GM20431 (cell line): ENCODE data around the gene NOXO1.

Experiments
- in situ Hi-C: fragments of 300-500 bp; cut with MseI, MboI; formaldehyde crosslinking; loops from one replicate; pipeline ENCODE4 v1.15.0; 2020; ENCODE audit warnings: low sequenced_read_pairs; ENCODE audit not compliant: unreplicated experiment

Gene NOXO1, protein sequence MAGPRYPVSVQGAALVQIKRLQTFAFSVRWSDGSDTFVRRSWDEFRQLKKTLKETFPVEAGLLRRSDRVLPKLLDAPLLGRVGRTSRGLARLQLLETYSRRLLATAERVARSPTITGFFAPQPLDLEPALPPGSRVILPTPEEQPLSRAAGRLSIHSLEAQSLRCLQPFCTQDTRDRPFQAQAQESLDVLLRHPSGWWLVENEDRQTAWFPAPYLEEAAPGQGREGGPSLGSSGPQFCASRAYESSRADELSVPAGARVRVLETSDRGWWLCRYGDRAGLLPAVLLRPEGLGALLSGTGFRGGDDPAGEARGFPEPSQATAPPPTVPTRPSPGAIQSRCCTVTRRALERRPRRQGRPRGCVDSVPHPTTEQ

DNA sequence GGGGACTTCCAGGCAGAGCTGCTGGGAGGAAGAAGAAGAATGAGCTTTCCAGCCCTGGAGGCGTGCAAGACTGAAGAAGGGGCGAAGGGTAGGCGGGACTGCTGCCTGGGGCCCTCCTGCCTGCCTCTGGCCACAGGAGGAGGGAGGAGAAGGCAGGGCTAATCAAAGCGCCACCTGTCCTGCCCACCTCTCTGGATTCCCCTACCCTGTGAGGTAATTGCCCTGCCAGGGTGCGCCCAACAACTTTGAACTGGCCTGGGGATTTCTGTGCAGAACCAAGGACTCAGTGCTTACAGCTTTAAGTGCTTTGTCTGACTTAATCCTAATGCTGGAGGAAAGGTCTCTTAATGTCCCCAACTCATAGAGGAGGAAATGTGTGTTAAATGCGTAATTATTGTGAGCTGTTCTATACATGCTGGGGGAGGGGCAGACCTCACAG, at the start of gene NOXO1:
TSS of gene NOXO1 (minus strand) at position 72 of the 439 bp plus-strand sequence. CDS start 290 bp downstream, outside the sequence.
- in situ Hi-C loops, result no loop called here

DNA sequence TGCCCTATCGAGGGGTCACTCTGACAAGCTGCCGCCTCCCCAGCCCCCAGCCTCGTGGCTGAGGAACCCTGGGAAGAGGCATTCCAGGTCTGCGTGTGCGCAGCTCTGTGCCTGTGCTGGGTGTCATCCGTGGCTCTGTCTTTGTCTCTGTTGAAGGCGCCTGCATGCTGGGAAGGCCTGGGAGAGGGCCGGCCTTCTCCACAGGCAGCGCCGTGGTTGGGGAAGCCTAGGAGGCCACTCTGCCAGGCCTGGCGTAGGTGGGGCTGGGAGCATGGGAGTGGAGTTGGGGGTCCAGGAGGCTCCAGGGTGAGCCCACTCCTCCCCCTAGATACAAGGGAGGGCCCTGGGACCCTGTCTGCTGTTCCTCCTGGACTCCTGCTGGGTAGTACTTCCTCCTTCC, 48.8 kb upstream of the NOXO1 start:
- in situ Hi-C loops, result no loop called here

DNA sequence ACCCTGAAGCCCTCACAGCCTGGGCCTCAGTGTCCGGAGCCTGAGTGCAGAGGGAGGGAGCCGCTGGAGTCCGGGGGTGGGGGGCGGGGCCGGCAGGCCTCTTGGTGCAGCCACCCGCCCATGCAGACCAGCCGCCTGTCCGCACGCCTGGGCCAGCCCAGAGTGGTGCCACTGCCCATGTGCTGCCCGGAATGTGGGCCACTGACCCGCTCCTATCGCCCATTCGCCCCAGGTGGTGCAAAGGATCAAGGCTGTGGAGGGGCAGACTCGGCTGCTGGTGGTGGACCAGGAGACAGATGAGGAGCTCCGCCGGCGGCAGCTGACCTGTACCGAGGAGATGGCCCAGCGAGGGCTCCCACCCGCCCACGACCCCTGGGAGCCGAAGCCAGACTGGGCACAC, 48.1 kb upstream of the NOXO1 start:
- in situ Hi-C loops, result loop anchor here (10.0 kb wide), 1 partner anchor 115 kb away; the partner anchor contains the start of gene RAB26

DNA sequence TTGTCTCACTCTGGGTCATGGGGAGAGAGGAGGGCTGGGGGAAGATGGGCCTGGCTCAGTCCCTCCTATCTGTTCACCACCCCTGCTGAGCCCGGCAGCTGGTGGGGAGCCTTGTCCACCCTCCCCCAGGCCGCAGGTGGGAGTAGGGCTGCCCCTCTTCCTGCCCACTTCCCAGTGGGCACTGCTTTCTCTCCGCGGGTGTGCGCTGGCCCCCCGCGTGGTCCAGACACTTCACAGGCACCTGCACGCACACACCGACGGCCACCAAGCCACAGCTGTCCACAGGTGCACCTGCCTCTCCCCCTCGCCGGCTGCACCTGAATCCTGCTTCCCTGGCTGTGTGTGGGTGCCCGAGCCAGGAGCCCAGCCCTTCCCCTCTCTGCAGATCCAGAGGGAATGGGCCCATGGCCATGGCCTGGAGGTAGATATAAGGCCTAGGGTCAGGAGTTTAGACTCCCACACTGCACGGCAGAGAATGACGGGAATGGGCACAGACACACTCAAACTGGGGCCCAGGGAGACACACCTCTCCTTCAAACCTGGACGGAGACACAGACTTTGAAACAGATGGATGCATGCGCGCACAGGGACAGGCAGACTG, 47.5 kb upstream of the NOXO1 start:
- in situ Hi-C loops, result loop anchor here (10.0 kb wide), 1 partner anchor 116 kb away; the partner anchor contains the start of gene RAB26

DNA sequence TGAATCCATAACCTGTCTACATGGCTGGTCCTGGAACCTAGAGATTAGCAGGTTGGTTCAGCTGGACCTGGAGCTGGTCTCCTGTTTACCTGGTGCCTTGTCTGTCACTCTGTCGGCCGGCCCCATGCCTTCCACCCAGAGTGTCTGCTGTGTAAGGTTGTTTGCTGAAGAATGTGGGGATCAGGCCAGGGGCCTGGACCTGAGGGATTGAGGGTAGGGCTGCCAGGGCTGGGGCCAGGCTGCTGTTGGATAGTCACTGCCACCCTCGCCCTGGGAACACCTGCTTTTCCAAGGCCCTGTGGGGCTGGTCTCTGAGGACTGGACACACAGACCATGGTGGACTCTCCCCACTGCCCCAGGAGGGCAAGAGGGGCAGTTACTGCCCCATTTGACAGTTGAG, 46.9 kb upstream of the NOXO1 start:
- in situ Hi-C loops, result loop anchor here (10.0 kb wide), 1 partner anchor 117 kb away; the partner anchor contains the start of gene RAB26

DNA sequence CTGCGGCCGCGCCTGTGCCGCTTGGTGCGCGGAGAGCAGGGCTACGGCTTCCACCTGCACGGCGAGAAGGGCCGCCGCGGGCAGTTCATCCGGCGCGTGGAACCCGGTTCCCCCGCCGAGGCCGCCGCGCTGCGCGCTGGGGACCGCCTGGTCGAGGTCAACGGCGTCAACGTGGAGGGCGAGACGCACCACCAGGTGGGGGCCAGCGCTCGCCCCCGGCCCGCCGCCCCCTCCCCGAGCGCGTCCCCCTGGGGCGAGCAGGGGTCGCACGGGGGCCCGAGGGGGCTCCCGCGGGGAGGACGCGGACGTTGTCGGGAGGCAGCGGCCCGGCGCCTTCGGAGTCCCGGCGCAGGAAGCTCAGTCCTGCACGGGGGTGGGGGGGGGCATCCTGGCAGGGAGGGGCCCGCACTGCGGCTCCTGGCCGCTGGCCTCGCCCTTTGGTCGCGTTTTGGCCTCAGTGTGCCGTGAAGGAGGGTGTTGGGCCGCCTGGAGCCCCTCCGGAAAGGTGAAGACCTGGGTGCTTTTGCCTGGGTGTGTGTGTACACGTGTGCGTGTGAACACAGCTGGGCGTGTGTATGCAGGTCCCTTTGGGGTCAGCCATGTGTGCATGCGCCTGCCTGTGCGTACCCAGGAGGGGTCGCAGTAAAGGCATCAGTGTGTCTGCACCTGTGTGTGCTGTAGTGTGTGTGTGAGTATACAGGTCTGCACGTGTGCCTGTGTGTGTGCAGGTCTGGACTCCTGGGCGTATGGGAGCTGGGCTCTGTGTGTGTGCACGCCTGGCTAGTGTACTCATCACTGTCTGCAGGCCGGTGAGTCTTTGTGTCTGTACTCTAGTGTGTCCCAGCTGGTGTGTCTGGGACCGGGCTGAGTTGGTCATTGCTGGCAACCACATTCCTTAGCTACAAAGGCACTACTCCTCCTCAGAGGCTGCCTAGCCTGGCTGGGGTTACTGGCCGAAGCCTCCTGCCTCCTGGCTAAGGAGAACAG, 46.0 kb upstream of the NOXO1 start:
- in situ Hi-C loops, result loop anchor here (10.0 kb wide), 1 partner anchor 117 kb away; the partner anchor contains the start of gene RAB26

DNA sequence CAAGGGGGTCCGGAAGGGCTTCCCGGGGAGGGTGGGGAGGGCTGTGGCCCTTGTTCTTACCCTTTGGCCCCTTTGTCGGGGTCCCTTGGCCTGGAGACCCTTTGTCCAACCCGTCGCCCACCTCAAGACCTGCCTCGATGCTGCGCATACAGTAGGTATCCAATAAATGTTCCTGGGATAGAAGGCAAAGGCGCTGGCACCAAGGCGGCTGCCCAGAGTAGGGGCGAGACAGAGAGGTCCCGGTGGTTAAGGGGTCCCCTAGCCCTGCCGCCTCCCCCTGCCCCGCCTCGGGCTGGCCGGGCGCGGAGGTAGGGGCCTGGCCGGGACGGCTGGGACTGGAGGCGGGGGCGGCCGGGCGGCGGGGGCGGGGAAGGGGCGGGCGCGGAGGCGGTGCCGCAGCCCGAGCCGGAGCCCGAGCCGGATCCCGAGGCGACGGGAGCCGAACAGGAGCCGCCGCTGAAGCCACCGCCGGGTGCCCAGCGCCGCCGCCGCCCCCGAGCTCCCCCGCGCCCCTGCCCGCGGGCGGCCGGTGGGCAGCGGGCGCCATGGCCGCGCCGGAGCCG, 45.3 kb upstream of the NOXO1 start, which contains the start of gene NHERF2:
TSS of gene NHERF2 (plus strand) at position 442 of the 563 bp plus-strand sequence. CDS start at position 546, 104 bp downstream.
- in situ Hi-C loops, result loop anchor here (10.0 kb wide), 1 partner anchor 118 kb away; the partner anchor contains the start of gene RAB26

DNA sequence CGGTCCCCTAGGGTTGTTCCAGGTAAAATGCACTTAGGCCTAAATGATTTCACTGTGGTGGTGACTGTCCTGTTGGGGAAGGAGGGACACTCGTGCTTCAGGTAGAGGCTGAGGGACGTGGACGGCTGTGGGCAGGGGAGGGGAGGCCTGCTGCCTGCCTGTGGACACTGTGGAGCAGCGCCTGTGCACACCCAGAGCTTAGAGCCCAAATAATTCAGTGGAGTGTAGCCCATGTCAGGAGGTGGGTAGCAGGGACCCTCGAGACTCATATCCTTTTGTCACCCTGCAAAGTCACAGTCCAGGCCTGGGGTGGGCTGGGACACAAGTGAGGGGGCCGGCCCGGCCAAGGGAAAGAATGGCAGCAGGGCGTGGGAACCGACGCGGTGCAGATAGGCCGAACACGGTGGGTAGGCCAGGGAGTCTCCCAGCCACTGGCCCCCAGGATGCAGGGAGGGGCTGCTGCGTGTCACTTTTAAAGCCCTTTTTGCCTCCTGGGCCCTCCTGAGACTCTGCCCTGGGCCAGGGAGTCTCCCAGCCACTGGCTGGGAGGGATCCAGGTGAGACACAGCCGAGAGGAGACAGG, 44.7 kb upstream of the NOXO1 start:
- in situ Hi-C loops, result loop anchor here (10.0 kb wide), 1 partner anchor 119 kb away; the partner anchor contains the start of gene RAB26

DNA sequence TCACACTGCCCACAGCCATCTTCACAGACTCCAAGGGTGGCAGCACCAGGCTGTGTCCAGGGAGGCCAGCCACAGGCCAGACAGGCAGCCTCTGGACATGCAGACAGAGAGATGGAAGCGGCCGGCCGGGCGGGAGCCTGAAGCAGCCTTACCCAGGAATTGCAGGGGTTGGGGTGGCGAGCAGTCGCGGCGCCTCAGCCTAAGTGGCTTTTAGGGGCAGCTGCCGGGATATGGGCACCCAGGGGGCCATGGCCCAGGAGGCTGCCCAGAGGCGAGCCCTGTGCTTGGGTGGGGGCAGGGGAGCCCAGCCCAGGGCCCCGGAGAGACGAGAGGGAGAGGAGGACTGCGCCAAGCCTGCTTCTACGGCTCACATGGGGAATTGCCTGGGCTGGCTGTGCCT, 44.0 kb upstream of the NOXO1 start:
- in situ Hi-C loops, result loop anchor here (10.0 kb wide), 1 partner anchor 120 kb away; the partner anchor contains the start of gene RAB26

DNA sequence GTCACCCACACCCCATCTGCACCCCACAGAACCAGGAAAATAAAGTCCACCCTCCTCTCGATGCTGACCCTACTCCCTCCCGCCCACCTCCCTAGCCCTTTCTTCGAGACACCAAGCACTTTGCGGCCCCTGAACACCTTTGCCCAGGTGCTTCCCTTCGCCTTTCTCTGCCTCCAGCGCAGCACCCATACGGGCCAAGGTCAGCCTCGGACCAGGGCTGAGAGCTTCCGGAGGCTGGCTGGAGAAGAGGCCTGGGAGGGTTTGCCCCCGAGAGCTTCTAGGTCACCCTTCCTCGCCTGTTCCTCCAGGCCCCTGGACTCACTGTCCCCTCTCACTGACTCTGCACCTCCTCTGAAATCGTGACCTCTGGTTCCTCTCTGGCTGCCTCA, 42.8 kb upstream of the NOXO1 start:
- in situ Hi-C loops, result loop anchor here (10.0 kb wide), 1 partner anchor 121 kb away; the partner anchor contains the start of gene RAB26

DNA sequence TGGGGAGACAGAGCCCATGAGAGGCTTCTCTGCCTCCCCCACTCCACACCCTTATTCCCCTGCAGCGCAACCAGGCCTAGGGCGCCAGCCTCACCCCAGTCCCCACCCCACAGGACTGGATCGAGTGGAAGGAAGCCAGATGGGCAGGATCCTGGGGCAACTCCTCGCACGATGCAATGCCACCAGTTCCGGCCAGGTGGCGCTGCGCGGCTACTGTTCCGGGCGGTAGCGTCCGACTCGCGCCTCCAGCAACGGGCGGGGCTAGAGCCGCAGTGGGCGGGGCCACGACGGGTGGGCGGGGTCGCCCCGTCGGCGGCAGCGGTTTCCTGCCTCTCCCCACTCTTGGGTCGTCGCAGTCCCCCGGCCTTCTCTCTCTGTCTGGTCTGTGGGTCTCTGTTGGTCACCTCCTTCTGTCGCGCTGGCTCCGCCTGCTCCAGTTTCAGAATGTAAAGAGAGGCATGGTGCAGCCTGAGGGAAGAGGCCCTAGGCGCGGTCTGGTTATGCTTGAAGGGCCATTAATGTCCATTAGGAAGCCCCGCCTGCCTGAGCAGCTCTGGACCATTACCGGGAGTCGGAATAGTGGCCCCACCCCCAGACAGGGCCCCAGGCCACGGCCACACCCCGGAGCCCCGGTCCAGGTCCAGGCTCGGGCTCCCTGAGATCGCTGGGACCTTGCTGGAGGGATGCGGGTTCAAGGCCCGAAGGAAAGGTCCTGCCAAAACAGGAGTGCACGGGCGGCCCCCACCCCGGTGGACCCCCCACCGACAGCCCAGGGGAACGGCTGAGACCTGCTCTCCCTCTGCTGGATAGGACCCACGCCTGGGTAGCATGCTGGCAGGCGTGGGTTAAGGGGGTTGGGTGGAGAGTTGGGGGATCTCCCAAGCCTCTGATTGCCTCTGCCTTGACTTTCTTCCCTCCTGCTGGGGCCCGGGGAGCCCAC, 42.1 kb upstream of the NOXO1 start:
- in situ Hi-C loops, result loop anchor here (10.0 kb wide), 1 partner anchor 121 kb away; the partner anchor contains the start of gene RAB26

DNA sequence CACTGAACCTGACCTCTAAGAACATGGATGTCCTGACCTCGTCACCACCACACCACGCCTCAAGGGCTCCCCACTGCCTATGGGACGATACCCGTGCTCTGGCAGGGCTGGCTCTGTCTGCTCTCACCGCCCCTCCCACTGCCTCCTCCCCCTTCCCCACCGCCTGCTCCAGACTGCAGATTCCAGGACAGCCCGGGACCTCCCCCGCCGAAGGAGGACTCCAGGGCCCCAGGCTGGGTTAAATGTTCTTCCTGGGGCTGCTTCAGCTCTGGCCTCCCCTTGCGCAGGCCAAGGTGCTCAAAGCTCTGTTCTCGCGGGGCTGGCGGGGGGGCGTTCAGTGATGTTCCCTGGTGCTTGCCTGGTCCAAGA, 41.4 kb upstream of the NOXO1 start:
- in situ Hi-C loops, result loop anchor here (10.0 kb wide), 1 partner anchor 122 kb away; the partner anchor contains the start of gene RAB26

DNA sequence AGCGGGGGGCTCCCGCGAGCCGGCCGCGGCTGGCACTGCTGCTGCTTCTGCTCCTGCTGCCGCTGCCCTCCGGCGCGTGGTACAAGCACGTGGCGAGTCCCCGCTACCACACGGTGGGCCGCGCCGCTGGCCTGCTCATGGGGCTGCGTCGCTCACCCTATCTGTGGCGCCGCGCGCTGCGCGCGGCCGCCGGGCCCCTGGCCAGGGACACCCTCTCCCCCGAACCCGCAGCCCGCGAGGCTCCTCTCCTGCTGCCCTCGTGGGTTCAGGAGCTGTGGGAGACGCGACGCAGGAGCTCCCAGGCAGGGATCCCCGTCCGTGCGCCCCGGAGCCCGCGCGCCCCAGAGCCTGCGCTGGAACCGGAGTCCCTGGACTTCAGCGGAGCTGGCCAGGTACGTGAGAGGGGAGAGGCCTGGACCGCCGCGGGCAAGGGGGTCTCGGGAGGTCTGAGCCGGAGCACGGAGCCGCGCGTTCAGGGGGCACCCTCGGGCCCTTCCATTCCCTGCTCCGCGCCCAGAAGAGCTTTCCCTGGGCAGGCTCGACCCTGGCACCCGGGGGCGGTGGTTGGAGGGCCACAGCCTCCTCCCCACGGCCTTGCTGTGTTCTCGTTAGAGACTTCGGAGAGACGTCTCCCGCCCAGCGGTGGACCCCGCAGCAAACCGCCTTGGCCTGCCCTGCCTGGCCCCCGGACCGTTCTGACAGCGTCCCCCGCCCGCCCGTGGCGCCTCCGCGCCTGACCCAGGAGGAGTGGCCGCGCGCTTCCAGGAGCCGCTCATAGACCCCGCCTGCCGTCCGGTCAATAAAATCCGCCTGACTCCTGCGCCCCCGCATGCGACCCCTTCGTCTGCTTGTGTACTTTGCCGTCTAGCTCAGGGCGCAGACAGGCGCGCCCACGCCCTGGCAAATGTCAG, 38.9 kb upstream of the NOXO1 start:
- in situ Hi-C loops, result loop anchor here (10.0 kb wide), 1 partner anchor 125 kb away; the partner anchor contains the start of gene RAB26

DNA sequence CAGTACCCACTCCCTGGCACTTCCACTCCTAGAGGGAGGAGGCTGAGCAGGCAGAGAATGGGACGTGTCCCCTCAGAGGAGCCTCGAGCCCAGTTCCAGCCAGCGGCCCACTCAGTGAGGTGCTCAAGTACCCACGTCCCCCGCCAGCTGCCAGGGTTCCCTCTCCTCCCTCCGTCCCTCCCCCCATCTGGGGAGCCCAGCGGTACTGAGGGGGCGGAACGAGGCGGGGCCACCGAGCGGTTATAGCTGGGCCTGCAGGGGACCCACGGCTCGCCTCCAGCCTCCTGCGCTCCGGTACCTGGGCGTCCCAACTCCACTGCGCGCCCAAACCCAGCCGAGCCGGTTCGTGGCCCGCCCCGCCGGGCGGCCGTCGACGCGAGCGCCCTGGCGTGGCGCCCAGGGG, 38.2 kb upstream of the NOXO1 start, which contains the start of gene NPW:
TSS of gene NPW (plus strand) at position 268 of the 403 bp plus-strand sequence.
- in situ Hi-C loops, result no loop called here

DNA sequence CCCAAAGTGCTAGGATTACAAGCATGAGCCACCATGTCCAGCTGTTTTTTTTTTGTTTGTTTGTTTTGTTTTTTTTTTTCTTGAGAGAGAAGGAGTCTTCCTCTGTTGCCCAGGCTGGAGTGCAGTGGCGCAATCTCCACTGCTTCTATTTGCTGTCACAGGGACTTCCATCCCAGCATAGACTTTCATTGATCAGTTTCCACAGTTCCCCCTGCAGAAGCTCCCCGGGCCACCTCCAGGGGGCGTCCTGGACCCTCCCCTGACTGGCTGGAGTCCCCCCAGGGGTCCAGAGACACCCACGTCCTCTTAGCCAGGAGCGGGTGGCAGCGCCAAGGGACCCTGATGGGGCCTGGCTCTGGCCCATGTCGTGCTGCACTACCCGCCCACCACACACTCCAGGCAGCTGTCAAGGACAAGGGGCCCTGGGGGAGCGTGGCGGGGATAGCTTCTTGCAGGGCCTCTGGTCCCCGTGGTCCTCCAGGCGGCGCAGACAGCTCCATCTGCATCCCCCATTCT, 35.2 kb upstream of the NOXO1 start:
- in situ Hi-C loops, result no loop called here

DNA sequence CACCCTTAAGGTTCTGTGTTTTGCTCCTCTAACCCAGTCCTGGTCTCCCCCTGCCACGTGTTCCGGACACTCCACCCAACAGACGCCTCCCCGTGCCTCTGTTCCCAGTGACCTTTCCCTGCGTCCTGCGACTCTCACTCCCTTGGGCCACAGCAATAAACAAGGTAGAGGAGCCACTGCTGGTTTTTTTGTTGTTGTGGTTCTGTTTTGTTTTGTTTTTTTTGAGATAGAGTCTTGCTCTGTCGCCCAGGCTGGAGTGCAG, 34.6 kb upstream of the NOXO1 start:
- in situ Hi-C loops, result no loop called here
